ENCODE measurements around the gene DLL4. TPM values are rescaled to one million over a fixed set of nuclear protein-coding genes. Genes with fewer than 3 reads are reported as not detected.

The DLL4 gene
- total and polyA plus RNA-seq, 10 of the 15 experiments (the other 5 are each of a cell fraction or from before 2014, with no cell fraction given): 0.04 to 0.16 (median 0.09) TPM; not detected in 6

- TF ChIP-seq, protein P1, sequence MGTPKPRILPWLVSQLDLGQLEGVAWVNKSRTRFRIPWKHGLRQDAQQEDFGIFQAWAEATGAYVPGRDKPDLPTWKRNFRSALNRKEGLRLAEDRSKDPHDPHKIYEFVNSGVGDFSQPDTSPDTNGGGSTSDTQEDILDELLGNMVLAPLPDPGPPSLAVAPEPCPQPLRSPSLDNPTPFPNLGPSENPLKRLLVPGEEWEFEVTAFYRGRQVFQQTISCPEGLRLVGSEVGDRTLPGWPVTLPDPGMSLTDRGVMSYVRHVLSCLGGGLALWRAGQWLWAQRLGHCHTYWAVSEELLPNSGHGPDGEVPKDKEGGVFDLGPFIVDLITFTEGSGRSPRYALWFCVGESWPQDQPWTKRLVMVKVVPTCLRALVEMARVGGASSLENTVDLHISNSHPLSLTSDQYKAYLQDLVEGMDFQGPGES (IDR thresholded peaks at IDR 0.05): no peak
These were observed 42.6 kb upstream of the DLL4 start (continued) for GRCh38 chr15:40886586-40886985.

DNA sequence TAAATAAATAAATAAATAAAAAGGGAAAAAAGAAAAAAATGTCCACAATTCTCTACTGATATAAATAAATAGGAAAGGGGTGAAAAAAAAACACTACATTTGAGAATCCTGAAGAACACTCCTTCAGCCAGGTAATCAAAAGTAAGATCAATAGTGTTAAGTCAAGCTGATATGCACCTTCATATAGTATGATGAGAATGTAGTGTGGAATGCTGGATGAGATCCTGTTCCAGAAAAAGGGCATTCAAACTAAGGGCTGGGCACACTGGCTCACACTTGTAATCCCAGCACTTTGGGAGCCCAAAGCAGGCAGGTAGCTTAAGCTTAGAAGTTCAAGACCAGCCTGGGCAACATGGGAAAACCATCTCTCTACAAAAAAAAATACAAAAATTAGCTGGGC lies 40.0 kb upstream of the DLL4 start:
- CTCF ChIA-PET: interaction anchor here (1.4 to 4.8 kb wide), 2 partner anchors 16 to 44 kb away, joined by 5 to 37 read pairs; partner anchors contain the start of gene SPINT1
- TF ChIP-seq ZNF274 (IDR thresholded peaks at IDR 0.05; ENCODE audit: insufficient read depth, insufficient read length): no peak
- TF ChIP-seq RCOR1 (conservative IDR thresholded peaks at IDR 0.05; ENCODE audit: low read depth, low read length): no peak
- TF ChIP-seq CEBPB (IDR thresholded peaks at IDR 0.05; ENCODE audit: borderline replicate concordance in 1 of 2, low read depth in 2 of 2, low read length in 2 of 2): no peak
- TF ChIP-seq, protein P2, sequence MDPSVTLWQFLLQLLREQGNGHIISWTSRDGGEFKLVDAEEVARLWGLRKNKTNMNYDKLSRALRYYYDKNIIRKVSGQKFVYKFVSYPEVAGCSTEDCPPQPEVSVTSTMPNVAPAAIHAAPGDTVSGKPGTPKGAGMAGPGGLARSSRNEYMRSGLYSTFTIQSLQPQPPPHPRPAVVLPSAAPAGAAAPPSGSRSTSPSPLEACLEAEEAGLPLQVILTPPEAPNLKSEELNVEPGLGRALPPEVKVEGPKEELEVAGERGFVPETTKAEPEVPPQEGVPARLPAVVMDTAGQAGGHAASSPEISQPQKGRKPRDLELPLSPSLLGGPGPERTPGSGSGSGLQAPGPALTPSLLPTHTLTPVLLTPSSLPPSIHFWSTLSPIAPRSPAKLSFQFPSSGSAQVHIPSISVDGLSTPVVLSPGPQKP (IDR thresholded peaks at IDR 0.05; ENCODE audit: low read depth, low read length): no peak
- SMC1A ChIA-PET (ENCODE audit: uncharacterized antibody, unreplicated experiment): interaction anchor here (2.3 to 13.4 kb wide), 2 partner anchors 14 to 37 kb away, joined by 8 to 454 read pairs; partner anchors contain the start of gene RHOV
- ATAC-seq (no peak), DNase-seq (ENCODE audit: low read depth, low spot score) (no peak), FAIRE-seq (no peak)
- Histone ChIP-seq H3K9ac (ENCODE audit: control insufficient read depth, insufficient read depth, low read length) (no peak overlapping the region), H4K20me1 (ENCODE audit: control insufficient read depth, insufficient read depth) (no peaks in the 10 kb centered on the region), H3K27me3 (replicated peaks in 1 of 2; ENCODE audit: control insufficient read depth in 2 of 2, insufficient read depth in 2 of 2, low read length in 1 of 2) (no peaks in the 10 kb centered on the region), H3K27ac (ENCODE audit: control insufficient read depth, insufficient read depth) (no peak overlapping the region), H3K36me3 (ENCODE audit: control insufficient read depth in 2 of 2, insufficient read depth in 2 of 2, low read length in 1 of 2) (no peaks in the 10 kb centered on the region), H3K4me3 (no peak overlapping the region), H3K4me1 (ENCODE audit: control insufficient read depth, insufficient read depth, low read length) (peaks cover 20% of the 10 kb centered on the region), H3K79me2 (ENCODE audit: control insufficient read depth, insufficient read depth, low read length) (no peaks in the 10 kb centered on the region), H3K9me3 (replicated peaks; ENCODE audit: control insufficient read depth, insufficient read depth, low read length) (no peaks in the 10 kb centered on the region), H2AFZ (ENCODE audit: control insufficient read depth, low read depth, low read length) (no peak overlapping the region), H3K4me2 (ENCODE audit: control insufficient read depth, insufficient read depth) (no peak overlapping the region)
- POLR2A ChIA-PET: interaction anchor here (4.9 to 5.7 kb wide), 2 partner anchors 9 to 17 kb away, joined by 111 to 220 read pairs; partner anchors contain the start of gene RHOV
- BruUV-seq (replicated peaks): no TSS peak
- RAD21 ChIA-PET (ENCODE audit: unreplicated experiment): interaction anchor here (14.9 kb wide), 1 partner anchor 13 kb away, joined by 551 read pairs; the partner anchor contains the start of gene RHOV
- in situ Hi-C loops (cut with MboI) (no loop called here), intact Hi-C loops (cut with micrococcal nuclease; ENCODE audit: unreplicated experiment) (no loop called here)

All from GM12878 (cell line).